Kidney (tissue), 14 donors: ENCODE results near the gene IRF2BP2. TPM values are rescaled to one million over a fixed set of nuclear protein-coding genes. Genes with fewer than 3 reads are reported as not detected.

ENCODE experiments used
- DNase-seq, 5 donors: peaks; one replicate each; pipeline ENCODE4 v3.0.0-alpha.2; 2013 to 2020
- FAIRE-seq: peaks from 2 replicates; lab custom pipeline; 2012; peaks lifted over from hg19 to GRCh38; lab: Jason Lieb, UNC
- H3K27ac ChIP-seq, 2 donors: one replicate each; pipeline ENCODE4 v1.7.0; 2013; ENCODE audit warnings: low read depth in 2 of 2, low read length in 2 of 2, inconsistent platforms in 1 of 2
- H3K27me3 ChIP-seq: one replicate; pipeline ENCODE4 v1.7.1; 2013; ENCODE audit warnings: low read length, inconsistent platforms; ENCODE audit not compliant: control insufficient read depth, insufficient read depth
- H3K36me3 ChIP-seq, 3 donors: one replicate each; pipeline versions ENCODE4 v1.7.0 to v1.7.1; 2013; ENCODE audit warnings: low read length in 3 of 3, control low read depth in 1 of 3, inconsistent platforms in 1 of 3; ENCODE audit not compliant: insufficient read depth in 3 of 3, control insufficient read depth in 2 of 3
- H3K4me1 ChIP-seq, 3 donors: one replicate each; pipeline versions ENCODE4 v1.7.0 to v1.7.1; 2013; ENCODE audit warnings: low read length in 3 of 3, inconsistent platforms in 1 of 3, low read depth in 1 of 3; ENCODE audit not compliant: control insufficient read depth in 2 of 3, insufficient read depth in 2 of 3
- H3K4me3 ChIP-seq, 3 donors: one replicate each; pipeline versions ENCODE4 v1.7.0 to v1.8.1; 2013; ENCODE audit warnings: low read length in 3 of 3, control low read depth in 1 of 3, inconsistent platforms in 1 of 3
- H3K9ac ChIP-seq, 3 donors: one replicate each; pipeline versions ENCODE4 v1.7.0 to v1.7.1; 2013; ENCODE audit warnings: low read length in 3 of 3, control low read depth in 1 of 3, inconsistent platforms in 1 of 3
- H3K9me3 ChIP-seq, 3 donors: one replicate each; pipeline versions ENCODE4 v1.7.0 to v1.7.1; 2013; ENCODE audit warnings: low read length in 3 of 3, control low read depth in 1 of 3, inconsistent platforms in 1 of 3; ENCODE audit not compliant: control insufficient read depth in 2 of 3, insufficient read depth in 1 of 3
- CTCF ChIP-seq: IDR thresholded peaks from 3 replicates; pipeline ENCODE4 v1.5.1; 2012; ENCODE audit warnings: mild to moderate bottlenecking, moderate library complexity, borderline replicate concordance; ENCODE audit not compliant: insufficient read depth; ENCODE audit errors: extremely low read depth
- intact Hi-C: fragments of 100-400 bp; cut with DNase I; formaldehyde crosslinking; loops from one replicate; pipeline ENCODE4 v1.11.1; 2022
- polyA plus RNA-seq: library from polyadenylated mRNA; stranded (reverse); fragments of 350-450 nt; fragmentation: Illumina TruSeq; extraction: RNeasy Lipid Tissue Mini Kit (QIAGEN cat#74804); gene quantifications from one replicate; pipeline ENCODE4 v1.2.3, GENCODE V29; 2014; ENCODE audit warnings: low read depth, low replicate concordance; ENCODE audit not compliant: insufficient read depth
- total RNA-seq: library from RNA; stranded (reverse); fragmentation: NEBNext Ultra II Directional; extraction: Animal tissue kit (Norgen Biotek cat#: 25700); gene quantifications from one replicate; pipeline ENCODE4 v1.2.1, GENCODE V29; 2021
- donor health status: control.
- donor health status: control.
- donor health status: control.
- donor health status: control.
- donor health status: control.
- donor health status: DM: yes; HTN: yes; CAD: no.
- donor health status: Normal renal cell carcinoma (clear cell type).

IRF2BP2 gene
- total and polyA plus RNA-seq, 2 donors from 2014 or later, result 53.8 to 130 TPM

- TF ChIP-seq CTCF, result no peak
- Histone ChIP-seq H3K27ac (no peak overlapping the region), H3K36me3 (no peaks in the 10 kb centered on the region), H3K9me3 (no peaks in the 10 kb centered on the region), H3K4me1 (no peaks in the 10 kb centered on the region), H3K4me3 (no peak overlapping the region), H3K27me3 (no peaks in the 10 kb centered on the region), H3K9ac (no peak overlapping the region)
- no peak for DNase-seq
- no peak for FAIRE-seq
- intact Hi-C loops, result no loop called here
Measured at GRCh38 chr1:234579967-234580366, 30.0 kb downstream of the IRF2BP2 start.

GRCh38 chr1:234578735-234579134 is 31.2 kb downstream of the IRF2BP2 start:
- Histone ChIP-seq H3K4me3 (no peak overlapping the region), H3K9me3 (no peaks in the 10 kb centered on the region), H3K36me3 (no peaks in the 10 kb centered on the region), H3K4me1 (no peaks in the 10 kb centered on the region), H3K27me3 (no peaks in the 10 kb centered on the region), H3K27ac (no peak overlapping the region), H3K9ac (no peak overlapping the region)
- intact Hi-C loops, result no loop called here
- FAIRE-seq (no peak), DNase-seq (no peak)
- no peak for TF ChIP-seq CTCF

GRCh38 chr1:234578087-234578486 is 31.9 kb downstream of the IRF2BP2 start:
- Histone ChIP-seq H3K9ac (no peak overlapping the region), H3K36me3 (no peaks in the 10 kb centered on the region), H3K27me3 (no peaks in the 10 kb centered on the region), H3K27ac (no peak overlapping the region), H3K9me3 (no peaks in the 10 kb centered on the region), H3K4me3 (no peak overlapping the region), H3K4me1 (no peaks in the 10 kb centered on the region)
- no peak for DNase-seq
- intact Hi-C loops, result no loop called here
- FAIRE-seq, result no peak
- TF ChIP-seq CTCF, result no peak

- H3K9me3 ChIP-seq, result no peaks in the 10 kb centered on the region
- H3K36me3 ChIP-seq, result no peaks in the 10 kb centered on the region
- TF ChIP-seq CTCF, result no peak
- DNase-seq (peak in 1 of 5 donors; percentile 13), FAIRE-seq (no peak)
- no peak overlapping the region for H3K4me3 ChIP-seq
- no peak overlapping the region for H3K9ac ChIP-seq
- H3K27ac ChIP-seq, result no peak overlapping the region
- intact Hi-C loops, result no loop called here
- no peaks in the 10 kb centered on the region for H3K27me3 ChIP-seq
- H3K4me1 ChIP-seq, result no peaks in the 10 kb centered on the region
Measured at GRCh38 chr1:234573711-234574299, 36.2 kb downstream of the IRF2BP2 start.
